SJCRH30 (cell line): ENCODE measurements around the gene GPX5. TPM values are rescaled to one million over a fixed set of nuclear protein-coding genes. Genes with fewer than 3 reads are reported as not detected.
A peak's percentile ranks its signal among the peaks of the same experiment; 100 is the strongest.
"Not testable (repeated sequence)": the region's sequence is repeated elsewhere in the genome, so short reads cannot be mapped to it uniquely, and the experiment has no call there.

ENCODE experiments used
- DNase-seq, 2 experiments: peaks; one replicate each; pipeline ENCODE4 v3.0.0-alpha.2; 2015 to 2020
- H3K27ac ChIP-seq: fragments of 250-450 bp; sonication (Bioruptor Pico); 2 replicates; pipeline ENCODE4 v1.5.1; 2020; ENCODE audit warnings: mild to moderate bottlenecking, moderate library complexity
- H3K27me3 ChIP-seq: fragments of 250-450 bp; sonication (Bioruptor Pico); 2 replicates; pipeline ENCODE4 v1.5.1; 2020; ENCODE audit warnings: mild to moderate bottlenecking, moderate library complexity
- H3K36me3 ChIP-seq: fragments of 250-450 bp; sonication (Bioruptor Pico); 2 replicates; pipeline ENCODE4 v1.5.1; 2020; ENCODE audit warnings: mild to moderate bottlenecking, moderate library complexity
- H3K4me1 ChIP-seq: fragments of 250-450 bp; sonication (Bioruptor Pico); 2 replicates; pipeline ENCODE4 v1.5.1; 2020; ENCODE audit warnings: mild to moderate bottlenecking, moderate library complexity
- H3K4me3 ChIP-seq: fragments of 250-450 bp; sonication (Bioruptor Pico); 2 replicates; pipeline ENCODE4 v1.5.1; 2020; ENCODE audit warnings: mild to moderate bottlenecking, moderate library complexity
- H3K9me3 ChIP-seq: fragments of 250-450 bp; sonication (Bioruptor Pico); replicated peaks from 2 replicates; pipeline ENCODE4 v1.5.1; 2020; ENCODE audit warnings: mild to moderate bottlenecking, moderate library complexity
- total RNA-seq: library from RNA; depleted of rRNA; stranded (reverse); fragments of >200 nt; shearing (Covaris generic); gene quantifications from 2 replicates; pipeline ENCODE4 v1.2.3, GENCODE V29; 2014

Gene GPX5
- total RNA-seq, 1 experiment from 2014 or later: not detected

GRCh38 chr6:28501259-28501658 is 24.4 kb upstream of the GPX5 start:
- H3K4me3 ChIP-seq: no peak overlapping the region
- H3K9me3 ChIP-seq: no peaks in the 10 kb centered on the region
- DNase-seq: no peak
- H3K27ac ChIP-seq: no peak overlapping the region
- no peaks in the 10 kb centered on the region for H3K4me1 ChIP-seq
- no peaks in the 10 kb centered on the region for H3K27me3 ChIP-seq
- no peaks in the 10 kb centered on the region for H3K36me3 ChIP-seq

DNA sequence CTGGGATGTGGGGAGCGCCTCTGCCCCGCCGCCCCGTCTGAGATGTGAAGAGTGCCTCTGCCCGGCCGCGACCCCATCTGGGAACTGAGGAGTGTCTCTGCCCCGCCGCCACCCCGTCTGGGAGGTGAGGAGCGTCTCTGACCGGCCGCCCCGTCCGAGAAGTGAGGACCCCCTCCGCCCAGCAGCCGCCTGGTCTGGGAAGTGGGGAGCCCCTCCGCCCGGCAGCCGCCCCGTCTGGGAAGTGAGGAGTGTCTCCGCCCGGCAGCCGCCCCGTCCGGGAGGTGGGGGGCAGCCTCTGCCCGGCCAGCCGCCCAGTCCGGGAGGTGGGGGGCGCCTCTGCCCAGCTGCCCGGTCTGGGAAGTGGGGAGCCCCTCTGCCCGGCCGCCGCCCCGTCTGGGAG is 23.5 kb upstream of the GPX5 start:
- H3K4me3 ChIP-seq, H3K27ac ChIP-seq, H3K4me1 ChIP-seq, H3K9me3 ChIP-seq, H3K36me3 ChIP-seq, DNase-seq, H3K27me3 ChIP-seq: not testable (repeated sequence)

DNA sequence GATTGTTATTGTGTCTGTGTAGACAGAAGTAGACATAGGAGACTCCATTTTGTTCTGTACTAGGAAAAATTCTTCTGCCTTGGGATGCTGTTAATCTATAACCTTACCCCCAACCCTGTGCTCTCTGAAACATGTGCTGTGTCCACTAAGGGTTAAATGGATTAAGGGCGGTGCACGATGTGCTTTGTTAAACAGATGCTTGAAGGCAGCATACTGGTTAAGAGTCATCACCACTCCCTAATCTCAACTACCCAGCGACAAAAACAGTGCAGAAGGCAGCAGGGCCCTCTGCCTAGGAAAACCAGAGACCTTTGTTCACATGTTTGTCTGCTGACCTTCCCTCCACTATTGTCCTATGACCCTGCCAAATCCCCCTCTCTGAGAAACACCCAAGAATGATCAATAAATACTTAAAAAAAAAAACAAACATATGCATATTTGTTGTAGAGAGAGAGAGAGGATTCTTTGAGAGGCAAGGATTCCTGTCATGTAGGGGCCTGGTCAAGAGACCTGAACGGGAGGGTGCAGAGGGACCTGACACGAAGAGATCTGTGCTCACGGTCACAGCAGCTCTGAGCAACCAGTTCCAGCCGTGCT is 22.9 kb upstream of the GPX5 start:
- not testable (repeated sequence) for H3K9me3 ChIP-seq, DNase-seq, H3K27me3 ChIP-seq, H3K27ac ChIP-seq, H3K4me1 ChIP-seq, H3K36me3 ChIP-seq, H3K4me3 ChIP-seq

DNA sequence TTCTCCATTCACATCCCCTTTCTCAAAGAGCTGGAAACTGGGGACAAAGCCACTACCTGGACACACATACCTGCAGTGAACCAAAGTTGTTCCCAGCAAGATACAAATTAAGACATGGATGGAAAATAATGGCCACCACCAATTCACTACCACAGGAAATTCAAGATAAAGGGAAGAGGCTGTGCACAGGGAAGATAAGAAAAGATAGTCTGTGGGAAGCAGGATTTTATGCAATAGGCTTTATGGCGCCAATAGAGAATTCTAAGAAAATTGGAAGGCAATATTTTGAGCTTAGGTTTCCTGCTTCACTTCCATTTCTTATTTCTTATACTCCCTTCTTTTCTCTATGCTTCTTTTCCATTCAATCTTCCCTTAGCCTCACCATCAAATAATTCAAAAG is 19.9 kb upstream of the GPX5 start:
- no peaks in the 10 kb centered on the region for H3K4me1 ChIP-seq
- no peaks in the 10 kb centered on the region for H3K36me3 ChIP-seq

DNA sequence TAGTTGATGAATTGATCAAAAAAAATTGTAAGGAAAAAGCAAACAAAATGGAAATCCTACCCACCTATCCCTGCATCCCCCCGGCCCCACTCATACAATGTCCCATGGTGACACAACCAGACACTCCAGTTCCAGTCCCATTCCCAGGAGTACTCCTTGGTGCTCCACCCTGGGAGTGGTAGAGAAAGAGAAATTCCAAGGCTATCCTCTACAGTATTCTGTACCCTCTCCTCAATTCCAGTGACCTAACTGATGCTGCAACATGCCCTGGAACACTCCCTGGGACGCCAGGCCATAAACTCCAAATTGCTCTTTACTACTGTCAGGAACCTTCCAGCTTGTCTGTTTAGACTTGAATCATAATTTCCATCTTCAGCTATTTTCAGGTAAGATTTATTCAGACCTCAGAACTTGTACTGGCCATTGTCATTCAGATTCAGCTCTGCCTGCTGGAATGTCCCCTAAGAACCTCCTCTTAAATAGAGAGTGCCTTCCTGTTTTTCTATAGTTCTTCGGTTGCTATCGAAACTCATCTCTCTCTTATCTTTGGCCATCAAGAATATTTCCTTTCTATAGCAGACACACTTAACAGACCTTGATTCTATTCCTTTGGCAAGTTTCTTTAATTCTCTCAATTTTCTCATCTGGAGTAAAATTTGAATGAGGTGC is 18.7 kb upstream of the GPX5 start:
- no peak for DNase-seq
- Histone ChIP-seq H3K9me3 (no peaks in the 10 kb centered on the region), H3K27me3 (no peaks in the 10 kb centered on the region), H3K27ac (no peak overlapping the region), H3K4me1 (no peaks in the 10 kb centered on the region), H3K36me3 (no peaks in the 10 kb centered on the region), H3K4me3 (no peak overlapping the region)

More for the DNA sequence above, 19.9 kb upstream of the GPX5 start:
- no peak overlapping the region for H3K27ac ChIP-seq
- no peak overlapping the region for H3K4me3 ChIP-seq
- H3K27me3 ChIP-seq: no peaks in the 10 kb centered on the region
- H3K9me3 ChIP-seq: no peaks in the 10 kb centered on the region
- no peak for DNase-seq

DNA sequence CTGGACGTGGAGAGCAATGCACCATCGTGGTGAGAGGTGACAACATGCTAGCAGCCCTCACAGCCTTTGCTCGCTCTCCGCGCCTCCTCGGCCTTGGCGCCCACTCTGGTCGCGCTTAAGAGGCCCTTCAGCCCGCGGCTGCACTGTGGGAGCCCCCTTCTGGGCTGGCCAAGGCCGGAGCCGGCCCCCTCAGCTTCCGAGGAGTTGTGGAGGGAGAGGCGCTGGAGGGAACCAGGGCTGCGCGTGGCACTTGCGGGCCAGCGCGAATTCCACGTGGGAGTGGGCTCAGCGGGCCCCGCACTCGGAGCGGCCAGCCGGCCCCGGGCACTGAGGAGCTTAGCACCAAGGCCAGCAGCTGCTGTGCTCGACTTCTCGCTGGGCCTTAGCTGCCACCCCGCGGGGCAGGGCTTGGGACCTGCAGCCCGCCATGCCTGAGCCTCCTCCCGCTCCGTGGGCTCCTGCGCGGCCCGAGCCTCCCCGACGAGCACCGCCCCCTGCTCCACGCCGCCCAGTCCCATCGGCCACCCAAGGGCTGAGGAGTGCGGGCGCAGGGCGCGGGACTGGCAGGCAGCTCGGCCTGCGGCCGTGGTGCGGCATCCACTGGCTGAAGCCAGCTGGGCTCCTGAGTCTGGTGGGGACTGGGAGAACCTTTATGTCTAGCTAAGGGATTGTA is 13.9 kb upstream of the GPX5 start:
- Histone ChIP-seq H3K9me3 (no peaks in the 10 kb centered on the region), H3K27ac (no peak overlapping the region), H3K4me3 (no peak overlapping the region), H3K27me3 (no peaks in the 10 kb centered on the region), H3K4me1 (no peaks in the 10 kb centered on the region), H3K36me3 (no peaks in the 10 kb centered on the region)
- no peak for DNase-seq

DNA sequence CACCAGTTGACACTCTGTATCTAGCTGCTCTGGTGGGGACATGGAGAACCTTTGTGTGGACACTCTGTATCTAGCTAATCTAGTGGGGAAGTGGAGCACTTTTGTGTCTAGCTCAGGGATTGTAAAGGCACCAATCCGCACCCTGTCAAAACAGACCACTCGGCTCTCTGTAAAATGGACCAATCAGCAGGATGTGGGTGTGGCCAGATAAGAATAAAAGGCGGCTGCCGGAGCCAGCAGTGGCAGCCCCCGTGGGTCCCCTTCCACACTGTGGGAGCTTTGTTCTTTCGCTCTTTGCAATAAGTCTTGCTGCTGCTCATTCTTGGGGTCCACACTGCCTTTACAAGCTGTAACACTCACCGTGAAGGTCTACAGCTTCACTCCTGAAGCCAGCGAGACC is 13.3 kb upstream of the GPX5 start:
- not testable (repeated sequence) for H3K4me3 ChIP-seq, H3K4me1 ChIP-seq, H3K27ac ChIP-seq, H3K27me3 ChIP-seq, DNase-seq, H3K36me3 ChIP-seq, H3K9me3 ChIP-seq

GRCh38 chr6:28515676-28516075 is 10.0 kb upstream of the GPX5 start, which contains the start of gene GPX6:
TSS of gene GPX6 (minus strand) at chr6:28515793. CDS start at chr6:28515743, 50 bp downstream.
- no peak within 1 kb of the TSS for H3K4me3 ChIP-seq
- no peaks in the 10 kb centered on the region for H3K36me3 ChIP-seq
- H3K27ac ChIP-seq: no peak within 1 kb of the TSS
- no peaks in the 10 kb centered on the region; the same call in 1 of the 2 replicates for H3K27me3 ChIP-seq
- no peaks in the 10 kb centered on the region for H3K4me1 ChIP-seq
- DNase-seq: no peak
- H3K9me3 ChIP-seq: no peaks in the 10 kb centered on the region

DNA sequence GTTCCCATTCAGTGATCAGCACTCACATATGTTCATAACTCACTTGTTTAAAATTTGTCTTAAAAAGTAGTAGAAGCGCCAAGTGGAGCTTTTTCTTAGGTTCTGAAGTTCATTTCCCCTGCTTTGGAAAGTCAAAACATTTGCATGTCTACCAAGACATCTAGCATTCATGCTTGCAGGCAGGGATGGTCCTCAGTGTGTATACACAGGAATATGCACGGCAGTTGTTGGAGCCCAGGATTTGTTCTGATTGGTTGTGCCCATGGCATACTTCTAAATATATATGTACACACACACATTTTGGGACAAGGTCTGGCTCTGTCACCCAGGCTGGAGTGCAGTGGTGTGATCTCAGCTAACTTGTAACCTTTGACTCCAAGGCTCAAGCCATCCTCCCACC is 7.7 kb upstream of the GPX5 start:
- Histone ChIP-seq H3K27ac (no peak overlapping the region), H3K4me3 (no peak overlapping the region), H3K9me3 (no peaks in the 10 kb centered on the region), H3K36me3 (no peaks in the 10 kb centered on the region), H3K27me3 (no peaks in the 10 kb centered on the region; the same call in 1 of the 2 replicates), H3K4me1 (peaks cover 5% of the 10 kb centered on the region)
- no peak for DNase-seq

DNA sequence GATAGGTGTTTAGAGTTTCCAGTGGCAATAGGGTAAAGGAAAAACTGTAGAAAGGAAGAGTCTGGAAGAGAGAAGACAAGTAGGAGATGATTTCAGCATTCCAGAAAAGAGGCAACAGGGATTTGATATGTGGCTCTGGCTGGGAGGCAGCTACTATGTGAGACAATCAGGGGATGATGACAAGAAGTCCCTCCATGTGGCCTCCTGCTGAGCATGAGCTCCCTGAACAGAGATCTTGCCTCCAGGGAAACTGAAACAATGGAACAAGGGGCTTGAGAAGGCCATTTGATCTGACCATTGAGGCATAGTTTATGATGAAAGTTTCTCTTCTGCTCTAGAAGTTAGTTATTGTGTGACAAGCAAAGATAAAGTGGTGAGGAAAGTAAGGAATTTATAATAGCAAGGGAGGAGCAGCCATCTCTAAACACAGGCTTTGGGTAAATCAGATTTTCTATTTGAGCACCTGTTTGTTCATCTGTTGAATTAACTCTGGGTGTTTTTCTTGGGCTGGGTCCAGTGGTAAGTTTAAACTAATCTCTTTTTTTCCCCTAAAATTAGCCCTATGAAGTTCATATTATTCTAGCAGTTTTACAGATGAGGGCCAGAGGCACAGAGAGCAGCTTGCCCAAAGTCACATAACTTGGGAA is 3.0 kb upstream of the GPX5 start:
- H3K9me3 ChIP-seq: no peaks in the 10 kb centered on the region
- H3K27ac ChIP-seq: no peak overlapping the region
- H3K27me3 ChIP-seq: no peaks in the 10 kb centered on the region; the same call in none of the 2 replicates
- H3K4me1 ChIP-seq: peaks cover 5% of the 10 kb centered on the region
- H3K36me3 ChIP-seq: no peaks in the 10 kb centered on the region
- no peak overlapping the region for H3K4me3 ChIP-seq
- DNase-seq: peak in 1 of 2 experiments; percentile 2

GRCh38 chr6:28523241-28523622 is 2.4 kb upstream of the GPX5 start:
- H3K36me3 ChIP-seq: no peaks in the 10 kb centered on the region
- H3K9me3 ChIP-seq: no peaks in the 10 kb centered on the region
- DNase-seq: peak in 1 of 2 experiments; percentile 13
- H3K27ac ChIP-seq: no peak overlapping the region
- peaks cover 5% of the 10 kb centered on the region for H3K4me1 ChIP-seq
- no peak overlapping the region for H3K4me3 ChIP-seq
- H3K27me3 ChIP-seq: no peaks in the 10 kb centered on the region; the same call in none of the 2 replicates

DNA sequence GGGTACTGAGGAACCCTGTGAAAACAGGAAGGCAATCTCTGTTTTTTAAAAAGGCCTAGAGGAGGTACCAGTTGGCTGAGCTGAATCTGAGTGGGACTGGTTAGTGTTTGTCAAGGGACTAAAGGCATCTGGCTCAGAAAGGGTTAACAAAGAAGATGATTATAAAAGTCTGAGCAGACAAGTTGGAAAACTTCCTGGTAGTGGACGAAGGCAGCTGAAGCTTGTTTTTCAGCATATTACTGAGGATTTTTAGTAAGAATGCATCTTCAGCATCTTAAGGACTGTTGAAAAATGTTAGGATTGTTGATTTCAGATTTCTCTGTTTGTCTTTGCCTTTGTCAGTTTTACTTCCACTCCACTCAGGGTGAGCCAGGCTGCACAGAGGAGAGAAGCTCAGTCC is 5.1 kb downstream of the GPX5 start:
- no peaks in the 10 kb centered on the region for H3K9me3 ChIP-seq
- H3K27ac ChIP-seq: no peak overlapping the region
- H3K36me3 ChIP-seq: no peaks in the 10 kb centered on the region

GRCh38 chr6:28531479-28532128 is 5.9 kb downstream of the GPX5 start:
- DNase-seq: peak in 1 of 2 experiments; percentile 2
- Histone ChIP-seq H3K27ac (no peak overlapping the region), H3K4me3 (no peak overlapping the region), H3K27me3 (no peaks in the 10 kb centered on the region), H3K4me1 (no peaks in the 10 kb centered on the region), H3K9me3 (no peaks in the 10 kb centered on the region), H3K36me3 (no peaks in the 10 kb centered on the region)

More for the DNA sequence above, 5.1 kb downstream of the GPX5 start:
- H3K4me1 ChIP-seq: no peaks in the 10 kb centered on the region
- no peaks in the 10 kb centered on the region; the same call in 1 of the 2 replicates for H3K27me3 ChIP-seq
- no peak overlapping the region for H3K4me3 ChIP-seq
- no peak for DNase-seq

GRCh38 chr6:28534306-28534705 is 8.6 kb downstream of the GPX5 start:
- H3K27me3 ChIP-seq: no peaks in the 10 kb centered on the region
- no peak overlapping the region for H3K4me3 ChIP-seq
- no peak overlapping the region for H3K27ac ChIP-seq
- H3K36me3 ChIP-seq: no peaks in the 10 kb centered on the region
- no peak for DNase-seq
- no peaks in the 10 kb centered on the region for H3K9me3 ChIP-seq
- H3K4me1 ChIP-seq: no peaks in the 10 kb centered on the region

- Histone ChIP-seq H3K36me3 (no peaks in the 10 kb centered on the region), H3K4me1 (no peaks in the 10 kb centered on the region), H3K27me3 (no peaks in the 10 kb centered on the region), H3K9me3 (no peaks in the 10 kb centered on the region), H3K27ac (no peak overlapping the region), H3K4me3 (no peak overlapping the region)
- no peak for DNase-seq
Measured at GRCh38 chr6:28534875-28535274, 9.2 kb downstream of the GPX5 start.
